HG02840 (cell line): ENCODE results near the gene LIPN.

Source experiments
- ATAC-seq: cut with Tn5 transposase; IDR thresholded peaks from one replicate; pipeline ENCODE4 v1.9.1; 2021; ENCODE audit warnings: mild to moderate bottlenecking, moderate library complexity, moderate number of reproducible peaks; ENCODE audit not compliant: unreplicated experiment, low FRiP score

The LIPN gene

GRCh38 chr10:88782222-88782621 is 22.4 kb downstream of the LIPN start:
- ATAC-seq: no peak

GRCh38 chr10:88783724-88784123 is 23.9 kb downstream of the LIPN start:
- ATAC-seq: no peak

DNA sequence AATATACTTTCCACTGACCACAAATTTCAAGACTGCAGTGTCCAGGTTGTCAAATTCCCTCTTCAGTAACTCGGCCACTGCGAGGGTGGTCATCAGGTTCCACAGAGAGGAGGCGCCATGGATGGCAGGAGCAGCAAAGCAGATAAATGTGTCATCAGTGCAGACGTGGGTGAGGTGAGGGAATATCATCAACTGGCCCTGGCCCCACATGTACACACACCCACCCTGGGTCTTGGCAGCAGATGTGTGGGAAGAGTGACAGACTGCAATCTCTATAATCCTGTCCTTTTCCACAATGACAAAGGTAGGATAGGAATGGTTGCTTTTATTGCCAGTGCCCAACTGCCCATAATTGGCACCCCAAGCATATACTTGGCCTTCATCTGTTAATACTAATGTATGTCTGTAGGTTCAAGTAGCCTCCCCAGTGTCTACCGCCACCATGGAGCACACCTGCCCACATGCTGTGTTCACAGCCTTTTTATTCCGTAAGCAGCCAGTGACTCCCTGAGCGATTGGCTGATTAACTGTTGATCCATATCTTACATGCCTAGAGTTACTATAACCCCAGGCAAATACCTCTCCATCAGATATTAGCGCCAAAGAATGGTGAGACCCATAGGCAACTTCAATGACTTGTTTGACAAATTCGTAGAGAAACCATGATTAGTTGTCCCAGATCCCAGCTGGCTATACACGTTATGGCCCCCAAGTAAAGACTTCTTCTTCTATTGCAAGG is 26.4 kb downstream of the LIPN start:
- no peak for ATAC-seq

DNA sequence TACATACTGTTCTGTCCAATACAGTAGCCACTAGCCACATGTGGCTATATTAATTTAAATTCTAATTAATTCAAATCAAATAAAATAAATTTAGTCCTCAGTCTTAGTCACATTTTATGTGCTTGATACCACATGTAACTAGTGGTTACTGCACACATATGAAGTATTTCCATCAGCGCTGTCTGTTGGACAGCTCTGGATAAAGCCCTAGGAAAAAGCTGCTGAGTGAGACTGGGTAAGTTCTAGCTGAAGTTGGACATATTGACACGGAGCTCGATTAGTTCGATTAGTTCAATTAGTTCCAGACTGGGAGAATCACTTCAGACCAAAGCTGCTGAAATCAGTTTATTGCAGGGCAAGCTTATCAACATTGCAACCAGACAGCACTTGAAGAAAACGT is 27.6 kb downstream of the LIPN start:
- ATAC-seq: no peak

GRCh38 chr10:88788924-88789323 is 29.1 kb downstream of the LIPN start:
- ATAC-seq: no peak

- ATAC-seq: no peak
These were observed 32.1 kb downstream of the LIPN start for GRCh38 chr10:88791924-88792323.

DNA sequence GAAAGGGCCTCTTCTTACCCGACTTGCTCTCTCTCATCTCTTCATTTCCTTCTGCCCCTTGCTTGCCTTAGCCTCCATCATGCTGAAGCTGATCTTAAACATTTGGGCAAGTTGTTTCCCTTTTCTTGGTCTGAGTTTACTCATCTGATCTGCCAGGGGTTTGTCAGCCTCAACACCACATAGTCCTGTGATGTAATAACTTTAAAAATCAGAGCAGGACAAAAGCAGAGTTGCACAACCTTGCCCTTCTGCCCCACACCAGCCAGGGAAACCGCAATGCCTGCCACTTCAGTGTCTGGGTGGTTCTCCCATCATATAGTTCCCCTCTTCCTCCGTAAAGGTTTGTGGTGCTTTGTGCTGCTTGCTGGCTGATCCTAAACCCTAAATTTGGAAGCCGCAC is 32.8 kb downstream of the LIPN start:
- no peak for ATAC-seq

DNA sequence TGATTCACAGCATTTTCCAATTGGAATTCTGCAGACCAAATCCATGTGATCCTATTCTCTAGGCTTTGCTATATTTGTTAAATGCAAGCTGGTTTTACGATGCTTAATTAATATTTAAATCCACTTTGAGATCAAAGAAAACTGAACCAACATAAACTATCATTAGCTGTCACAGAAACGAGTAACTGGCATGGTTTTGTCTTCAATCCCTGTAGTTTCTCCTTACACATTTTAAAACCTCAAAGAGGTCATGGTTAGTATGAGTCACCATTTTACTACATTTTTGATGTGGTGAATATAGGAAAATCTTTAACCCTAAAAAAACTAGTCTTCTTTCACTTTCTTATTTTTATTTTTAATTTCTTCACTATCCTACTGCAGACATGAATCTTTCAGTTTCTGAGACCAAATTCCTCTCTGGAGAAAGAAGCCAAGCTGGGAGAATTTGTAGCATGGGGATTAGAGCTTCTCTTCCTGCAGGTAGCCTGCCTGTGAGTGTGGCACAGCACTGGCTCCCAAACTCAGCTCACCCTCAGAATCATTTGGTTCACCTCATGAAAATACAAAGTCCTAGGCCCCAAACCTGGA is 34.0 kb downstream of the LIPN start:
- ATAC-seq: no peak

DNA sequence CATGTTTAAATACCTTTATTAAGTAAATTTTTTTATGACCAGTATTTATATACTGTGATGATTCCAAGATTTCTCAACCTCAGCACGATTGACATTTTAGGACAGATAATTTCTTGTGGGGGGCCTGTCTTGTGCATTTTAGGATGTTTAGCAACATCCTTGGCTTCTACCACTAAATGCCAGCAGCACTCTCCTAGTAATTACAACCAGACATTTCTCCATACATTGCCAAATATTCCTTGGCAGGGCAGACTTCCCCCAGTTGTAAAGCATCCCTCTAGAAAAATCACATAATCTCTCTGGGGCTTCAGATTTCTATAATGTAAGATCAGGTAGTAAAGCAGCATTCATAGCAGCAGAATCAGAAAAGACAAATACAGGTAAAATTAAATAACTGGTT is 34.9 kb downstream of the LIPN start:
- ATAC-seq: no peak

GRCh38 chr10:88800152-88801125 is 40.6 kb downstream of the LIPN start:
- no peak for ATAC-seq

DNA sequence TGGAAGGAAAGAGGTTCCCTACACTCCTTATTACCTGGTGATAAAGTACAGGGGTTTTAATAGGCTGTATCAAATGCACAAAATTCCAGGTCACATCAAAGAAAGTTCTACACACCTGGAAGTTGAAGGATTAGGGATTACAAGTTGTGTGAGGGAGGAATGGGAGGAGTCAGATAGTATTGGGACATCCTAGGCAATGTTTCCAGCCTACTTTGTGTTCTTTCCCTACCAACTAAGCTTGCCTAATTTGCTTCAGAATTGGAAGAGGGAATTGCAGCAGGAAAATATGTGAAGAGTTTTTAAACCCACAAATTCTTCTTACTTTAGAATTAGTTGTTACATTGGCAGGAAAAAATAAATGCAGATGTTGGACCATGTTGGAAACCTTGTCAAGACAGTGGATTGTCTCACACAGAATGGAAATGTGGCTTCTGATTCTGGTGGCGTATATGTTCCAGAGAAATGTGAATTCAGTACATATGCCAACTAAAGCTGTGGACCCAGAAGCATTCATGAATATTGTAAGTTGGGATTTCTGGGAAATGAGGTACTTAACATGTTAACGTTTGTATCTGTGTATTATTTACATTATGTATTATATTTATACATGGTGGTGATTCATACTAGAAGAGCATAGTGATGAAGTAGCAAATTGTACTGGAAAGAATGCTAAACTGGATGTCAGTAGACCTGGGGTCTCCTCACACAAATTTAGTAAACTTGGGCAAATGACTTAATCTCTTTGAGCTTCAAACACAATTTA is 42.9 kb downstream of the LIPN start, which contains the start of gene LIPM:
Gene LIPM (plus strand): TSS at position 208 of the 763 bp plus-strand sequence. CDS start 167 bp downstream, at position 375.
- no peak for ATAC-seq

- no peak for ATAC-seq
These were observed 43.8 kb downstream of the LIPN start for GRCh38 chr10:88803641-88804040.

- ATAC-seq: no peak
These were observed 44.4 kb downstream of the LIPN start for GRCh38 chr10:88804083-88804812.

GRCh38 chr10:88805361-88805760 is 45.5 kb downstream of the LIPN start:
- ATAC-seq: no peak

DNA sequence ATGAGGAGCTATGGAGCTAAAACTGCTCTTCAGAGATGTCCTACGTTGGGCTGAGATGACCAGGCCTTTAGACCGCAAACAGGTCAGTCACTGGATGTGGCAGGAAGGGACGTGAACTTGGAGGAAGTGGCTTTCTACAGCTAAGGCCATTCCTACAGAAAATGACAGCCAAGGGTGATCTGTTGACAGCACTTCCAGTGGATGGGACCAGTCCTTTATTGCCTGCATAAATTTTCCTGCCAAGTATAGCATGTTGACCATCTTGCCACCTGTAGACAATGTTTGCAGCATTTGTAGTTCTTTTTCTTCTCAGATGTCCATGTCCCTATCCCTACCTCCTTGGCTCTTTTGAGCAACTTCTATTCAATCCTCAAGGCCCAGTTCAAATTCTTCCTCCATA is 46.1 kb downstream of the LIPN start:
- no peak for ATAC-seq

DNA sequence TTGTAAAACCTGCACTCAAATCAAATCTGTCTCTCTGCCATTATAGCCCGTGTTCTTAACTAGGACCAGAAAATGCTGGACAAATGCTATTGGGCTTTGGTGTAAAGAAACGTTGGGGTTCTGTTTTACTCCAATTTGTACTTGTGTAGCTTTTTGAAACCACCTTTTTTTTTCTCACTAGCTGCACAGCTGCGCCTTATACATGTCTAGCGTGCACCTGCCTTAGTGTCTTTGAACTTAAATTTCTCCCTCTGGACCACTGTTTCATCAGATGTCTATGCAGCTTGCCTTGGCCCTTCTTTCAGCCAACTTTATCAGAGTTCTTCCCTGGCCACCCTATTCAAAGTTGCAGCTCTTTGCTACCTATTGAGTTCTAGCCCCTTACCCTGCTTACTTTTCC is 49.8 kb downstream of the LIPN start:
- no peak for ATAC-seq

GRCh38 chr10:88810196-88810961 is 50.6 kb downstream of the LIPN start:
- no peak for ATAC-seq

- no peak for ATAC-seq
These were observed 53.4 kb downstream of the LIPN start for GRCh38 chr10:88813200-88813599.

DNA sequence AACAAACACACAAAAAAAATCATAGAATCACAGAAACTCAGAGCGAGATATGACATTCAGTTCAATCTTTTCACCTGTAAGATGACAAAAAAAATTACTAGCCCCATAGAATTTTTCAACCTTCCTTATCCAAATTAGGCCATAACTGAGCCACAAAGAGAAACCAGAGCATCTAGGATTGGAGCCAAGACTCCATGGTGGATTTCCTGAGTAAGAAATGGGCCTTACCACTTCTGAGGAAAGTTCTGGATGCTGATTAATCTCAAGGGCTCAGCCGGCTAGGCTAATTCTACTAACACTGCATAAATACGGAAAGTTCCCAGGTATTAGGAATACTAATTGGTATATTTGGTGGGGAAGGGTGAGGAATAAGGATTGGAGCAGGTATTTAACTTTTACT is 59.5 kb downstream of the LIPN start:
- ATAC-seq: no peak
